Stimulated activated CD4-positive, alpha-beta T cell treated with anti-CD3 and anti-CD28 coated beads, Interleukin-15, amount 100 ng/mL, for 48 hours (primary cell): Measurements from ENCODE around the gene PHF21B.
"Not testable (repeated sequence)": the region's sequence is repeated elsewhere in the genome, so short reads cannot be mapped to it uniquely, and the experiment has no call there.

Source experiments
- DNase-seq, 2 donors: peaks; one replicate each; pipeline ENCODE4 v3.0.0-alpha.2; 2020; ENCODE audit warnings: low read depth in 2 of 2

The PHF21B gene

DNA sequence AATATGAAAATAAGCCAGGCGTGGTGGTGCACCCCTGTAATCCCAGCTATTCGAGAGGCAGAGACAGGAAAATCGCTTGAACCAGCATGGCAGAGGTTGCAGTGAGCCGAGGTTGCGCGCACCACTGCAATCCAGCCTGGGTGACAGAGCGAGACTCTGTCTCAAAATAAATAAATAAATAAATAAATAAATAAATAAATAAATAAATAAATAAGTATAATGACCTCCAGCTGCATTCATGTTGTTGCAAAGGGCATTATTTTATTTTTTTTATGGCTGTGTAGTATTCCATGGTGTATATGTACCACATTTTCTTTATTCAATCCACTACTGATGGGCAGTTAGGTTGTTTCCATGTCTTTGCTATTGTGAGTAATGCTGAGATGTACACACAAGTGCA is 48.1 kb downstream of the PHF21B start:
- DNase-seq, result not testable (repeated sequence)

- no peak for DNase-seq
Measured at GRCh38 chr22:44956840-44957767, 52.7 kb downstream of the PHF21B start.

GRCh38 chr22:44955102-44955501 is 54.7 kb downstream of the PHF21B start:
- no peak for DNase-seq

DNA sequence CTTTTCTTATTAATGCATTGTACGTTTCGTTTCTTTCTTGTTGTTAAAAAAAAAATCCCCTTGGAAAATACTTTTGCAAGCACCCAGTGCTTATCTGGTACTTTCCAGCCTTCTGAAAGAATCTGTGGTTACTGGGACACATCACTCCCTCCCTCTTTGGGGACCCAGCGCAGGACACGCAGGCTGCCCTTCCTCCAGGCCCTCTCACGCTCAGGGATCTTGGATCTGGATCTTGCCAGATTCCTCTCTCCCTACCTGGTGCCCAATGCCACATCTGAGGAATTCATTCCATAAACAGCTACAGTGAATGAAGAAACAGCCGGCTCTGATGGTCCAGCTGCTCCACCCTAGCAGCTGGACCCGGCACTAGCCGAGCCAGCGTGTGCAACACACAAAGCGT is 55.7 kb downstream of the PHF21B start:
- no peak for DNase-seq

DNA sequence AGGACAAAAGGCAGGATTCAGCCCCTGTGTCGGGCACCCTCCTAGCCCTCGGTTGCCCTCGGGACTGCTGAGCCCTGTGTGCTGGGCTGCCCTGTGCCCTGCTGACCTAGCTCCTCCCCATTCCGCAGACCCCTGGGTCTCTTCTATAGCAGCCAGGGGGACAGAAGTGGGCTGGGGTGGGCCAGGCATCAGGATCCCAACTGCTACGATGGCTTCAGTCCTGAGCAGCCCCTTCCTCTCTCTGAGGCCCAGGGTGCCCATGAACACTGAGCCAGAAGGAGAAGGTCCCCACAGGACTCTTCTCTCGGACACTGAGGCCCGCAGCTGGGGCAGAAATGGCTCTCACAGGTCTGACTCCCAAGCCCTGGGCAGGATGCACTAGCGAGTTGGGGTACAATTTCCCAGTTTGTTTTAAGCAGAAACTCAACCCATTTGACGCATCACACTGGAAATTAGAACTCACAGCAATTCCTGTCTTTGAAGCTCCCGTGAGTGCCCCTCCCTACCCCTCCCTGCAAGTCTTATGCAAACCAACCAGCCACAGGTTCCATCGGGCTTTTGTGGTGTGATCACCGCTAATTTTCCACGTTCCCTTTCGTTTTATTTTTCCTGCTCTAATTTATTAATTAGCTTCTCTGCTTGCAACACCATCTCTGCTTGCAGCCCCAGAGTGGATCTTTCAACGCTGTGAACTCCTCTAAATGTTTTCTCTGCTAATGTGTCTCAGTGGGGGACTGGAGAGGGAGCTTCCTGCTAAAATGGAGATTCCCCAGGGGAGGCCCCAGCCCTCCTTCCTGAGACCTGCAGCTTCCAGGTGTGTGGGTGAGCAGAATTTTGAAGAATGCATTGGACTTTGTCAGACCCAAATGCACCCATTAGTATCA is 56.7 kb downstream of the PHF21B start:
- DNase-seq, result no peak

GRCh38 chr22:44951510-44951816 is 58.3 kb downstream of the PHF21B start:
- DNase-seq, result no peak

- DNase-seq, result no peak
Measured at GRCh38 chr22:44950806-44951509, 58.8 kb downstream of the PHF21B start.

- no peak for DNase-seq
Measured at GRCh38 chr22:44947846-44948245, 62.0 kb downstream of the PHF21B start.

- DNase-seq, result no peak
Measured at GRCh38 chr22:44947049-44947448, 62.8 kb downstream of the PHF21B start.

DNA sequence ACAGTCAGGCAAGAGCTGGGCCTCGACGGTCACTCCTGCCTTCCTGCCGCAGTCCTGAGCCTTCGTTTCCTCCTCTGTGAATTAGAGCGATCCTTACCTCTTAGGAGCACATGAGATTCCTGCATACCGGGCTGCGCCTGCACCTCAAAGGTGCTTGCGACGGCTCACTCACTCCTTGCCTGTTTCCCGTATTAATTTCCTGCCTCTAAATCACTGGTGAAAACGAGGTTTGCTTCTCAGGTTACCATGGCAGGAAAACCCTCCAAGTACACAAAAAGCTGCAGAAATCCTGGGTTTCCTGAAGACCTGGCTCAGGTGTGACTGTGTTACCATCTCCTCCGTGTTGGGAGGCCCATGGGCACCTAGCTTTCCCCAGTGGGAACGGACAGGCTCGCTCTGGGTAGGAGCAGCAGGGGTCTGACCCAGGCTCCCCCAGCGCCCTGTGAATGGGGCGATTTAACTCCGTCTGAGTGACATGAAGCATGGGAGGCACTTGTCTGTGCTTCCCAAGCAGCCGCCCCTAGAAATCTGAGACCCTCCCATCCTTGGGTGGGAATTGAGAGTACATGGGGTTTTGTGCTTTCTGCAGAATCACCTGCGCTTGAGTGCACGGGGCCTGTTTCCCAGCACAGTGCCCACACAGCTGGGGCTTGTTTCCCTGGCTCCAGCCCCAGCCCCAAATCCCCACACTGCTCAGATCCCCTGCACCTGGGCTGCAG is 64.8 kb downstream of the PHF21B start:
- no peak for DNase-seq

DNA sequence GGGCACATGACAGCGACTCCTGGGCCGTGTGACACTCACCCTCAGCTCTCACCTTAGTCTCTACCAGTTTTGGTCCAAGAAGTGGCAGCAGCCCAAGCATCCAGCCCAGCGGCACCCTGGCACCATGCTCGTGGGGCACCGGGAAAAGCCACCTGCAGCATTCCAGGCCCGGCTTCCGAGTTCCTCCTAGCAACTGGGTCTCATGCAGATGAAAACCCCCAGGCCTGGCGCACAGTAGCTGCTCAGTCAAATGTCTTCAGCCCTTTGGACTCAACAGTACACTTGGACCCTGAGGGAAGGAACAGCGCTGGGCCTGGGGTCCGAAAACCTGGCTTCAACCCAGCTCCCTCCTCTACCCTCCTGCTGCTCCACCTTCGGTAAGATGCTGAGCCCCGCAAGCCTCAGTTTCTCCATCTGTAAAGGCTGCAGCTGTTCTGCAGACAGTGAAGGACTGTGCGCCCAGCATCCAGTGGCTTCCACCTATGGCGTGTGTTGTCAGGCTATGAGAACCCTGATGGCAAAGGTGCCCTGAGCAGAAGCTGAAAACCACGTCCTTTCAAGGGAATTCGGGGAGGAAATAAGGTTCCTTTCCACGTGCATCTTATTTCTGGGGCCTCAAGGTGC is 66.0 kb downstream of the PHF21B start:
- no peak for DNase-seq

GRCh38 chr22:44942979-44943700 is 66.7 kb downstream of the PHF21B start:
- DNase-seq, result no peak

- no peak for DNase-seq
Measured at GRCh38 chr22:44942056-44942455, 67.7 kb downstream of the PHF21B start.

DNA sequence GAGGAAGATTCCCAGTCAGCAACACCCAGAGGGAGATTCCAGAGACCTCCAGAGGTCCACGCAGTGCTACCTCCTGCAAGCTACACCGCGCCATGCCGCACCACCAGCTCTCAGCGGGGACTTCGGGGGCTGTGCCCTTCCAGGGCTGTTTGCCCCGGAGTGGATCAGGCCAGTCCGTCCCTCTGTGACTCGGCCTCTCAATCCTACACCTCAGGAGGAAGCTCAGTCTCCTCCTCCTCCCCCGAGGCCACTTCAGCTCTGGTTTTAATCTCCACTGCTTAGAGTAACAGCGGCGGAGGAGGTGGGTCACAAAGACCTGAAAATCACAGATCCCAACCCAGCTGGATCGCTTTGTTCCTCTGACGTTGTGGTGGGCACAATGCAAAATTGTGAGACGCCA is 68.6 kb downstream of the PHF21B start:
- DNase-seq, result no peak

DNA sequence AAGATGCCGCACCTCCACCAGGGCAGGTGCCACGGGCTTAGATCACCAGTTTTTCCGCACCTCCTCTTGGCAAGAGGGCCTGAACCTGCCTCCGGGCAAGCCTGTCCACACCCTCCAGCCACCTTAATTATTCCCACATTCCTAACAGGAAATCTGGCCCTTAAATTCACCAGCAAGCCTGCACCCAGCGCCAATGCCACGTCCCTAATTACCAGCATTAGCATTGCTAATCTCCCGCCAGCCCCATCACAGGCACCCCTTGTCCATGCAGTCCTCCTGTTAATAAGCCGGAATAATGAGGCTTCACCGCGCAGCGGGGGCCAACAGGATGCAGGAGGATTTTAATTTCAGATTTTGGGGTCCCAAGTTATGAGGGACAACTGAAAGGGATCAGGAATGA is 69.7 kb downstream of the PHF21B start:
- DNase-seq, result no peak

DNA sequence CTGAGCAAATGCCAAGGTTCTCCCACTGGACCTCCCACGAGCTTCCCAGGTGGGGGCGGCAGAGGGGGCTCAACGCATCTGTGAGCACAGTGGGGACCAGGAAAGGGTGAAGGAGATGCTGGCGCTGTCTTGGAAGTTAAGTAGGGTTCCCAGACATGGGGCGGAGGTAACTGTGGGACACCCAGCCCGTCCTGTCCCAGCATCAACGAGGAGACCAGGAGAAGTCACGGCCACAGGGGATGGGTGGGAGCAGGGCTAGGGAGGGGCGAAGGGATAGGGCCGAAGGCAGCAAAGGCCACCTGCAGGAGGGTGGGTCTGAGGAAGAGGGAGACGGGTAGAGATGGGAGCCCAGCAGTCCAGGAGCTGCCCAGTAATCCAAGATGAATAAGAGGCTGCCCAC is 70.4 kb downstream of the PHF21B start:
- DNase-seq, result no peak

DNA sequence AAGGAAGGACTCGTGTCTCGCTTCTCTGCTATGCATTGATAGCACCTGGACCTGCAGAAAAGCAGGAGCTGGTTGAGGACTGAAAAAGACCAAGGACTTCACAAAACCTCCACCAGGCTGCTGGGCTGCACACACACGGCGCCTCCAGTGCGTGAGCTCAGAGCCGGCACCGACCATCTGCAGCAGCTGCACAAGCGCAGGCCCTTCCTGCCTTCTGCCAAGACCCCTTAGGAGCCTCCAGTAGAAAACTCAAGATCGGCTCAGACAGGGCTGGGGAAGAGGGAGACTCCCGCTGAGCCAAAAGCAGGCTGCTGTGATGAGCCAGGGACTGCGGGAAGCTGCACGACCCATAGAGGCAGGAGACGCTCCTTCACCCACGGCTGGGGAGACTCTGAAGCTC is 70.9 kb downstream of the PHF21B start:
- no peak for DNase-seq

- no peak for DNase-seq
Measured at GRCh38 chr22:44937216-44937615, 72.6 kb downstream of the PHF21B start.

DNA sequence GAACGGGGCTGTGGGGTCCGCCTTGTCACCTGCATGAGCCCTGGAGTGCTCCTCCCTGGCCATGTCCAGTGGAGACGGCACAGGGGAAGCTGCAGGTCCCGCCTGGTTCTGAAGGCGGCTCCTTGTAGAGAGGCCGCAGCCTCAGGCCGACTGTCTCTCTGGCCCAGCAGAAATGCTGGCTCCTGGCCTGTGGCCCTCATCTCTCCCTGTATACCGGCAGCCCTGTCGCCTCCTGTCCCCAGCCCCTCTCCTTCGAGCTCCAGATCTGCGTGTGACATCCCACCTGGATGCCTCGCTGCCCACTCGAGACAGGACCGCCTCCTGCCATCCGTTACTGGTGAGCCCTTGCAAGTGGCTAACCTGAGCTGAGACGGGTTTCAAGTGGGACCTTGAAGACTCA is 73.6 kb downstream of the PHF21B start:
- no peak for DNase-seq

DNA sequence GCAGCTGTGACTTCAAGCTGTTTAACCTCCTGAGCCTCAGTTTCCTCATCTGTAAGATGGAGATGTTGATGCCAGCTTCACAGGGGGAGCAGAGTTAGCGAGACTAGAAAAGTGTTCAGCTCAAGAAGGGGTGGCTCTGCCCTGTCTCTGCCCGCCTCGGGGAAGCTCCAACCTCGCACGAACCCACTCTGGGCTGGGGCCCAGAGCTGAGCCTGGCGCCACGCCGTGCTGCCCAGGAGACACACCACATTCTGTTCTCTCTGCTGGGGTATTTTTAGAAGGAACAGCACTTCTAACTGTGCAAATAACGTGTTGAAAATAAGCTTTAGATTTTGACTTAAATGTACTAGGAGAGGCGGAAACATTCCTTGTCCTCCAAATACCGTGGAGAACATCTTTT is 74.1 kb downstream of the PHF21B start:
- DNase-seq, result no peak

DNA sequence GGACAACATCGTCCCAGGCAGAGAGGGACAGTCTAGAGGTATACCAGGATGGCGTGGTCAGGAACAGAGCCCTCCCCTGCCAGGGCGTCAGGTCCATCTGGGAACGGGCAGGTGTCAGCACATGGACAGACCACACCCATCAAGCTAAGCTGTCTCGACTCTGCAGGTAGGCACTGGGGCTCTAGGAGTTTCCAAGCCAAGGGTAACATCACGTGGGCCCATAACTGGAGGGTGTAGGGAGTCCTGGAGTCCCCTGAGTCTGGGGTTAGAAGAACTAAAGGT is 75.4 kb downstream of the PHF21B start:
- DNase-seq, result no peak
